DOHH2 (cell line): ENCODE data around the gene UBQLN3.

Source experiments
- H3F3A ChIP-seq: fragments of 200-600 bp; sonication (generic), shearing (Covaris generic); 2 replicates; pipeline ENCODE4 v1.6.0; 2016; ENCODE audit warnings: antibody characterized with exemption, mild to moderate bottlenecking; ENCODE audit not compliant: control insufficient read depth, insufficient read depth
- H3K27ac ChIP-seq: fragments of 200-600 bp; sonication (generic); 2 replicates; pipeline ENCODE4 v1.5.1; 2014; ENCODE audit warnings: low read depth, mild to moderate bottlenecking, low read length, moderate library complexity
- H3K27me3 ChIP-seq: fragments of 200-600 bp; sonication (generic); 2 replicates; pipeline ENCODE4 v1.6.1; 2014; ENCODE audit warnings: mild to moderate bottlenecking, low read length, mixed read lengths; ENCODE audit not compliant: control insufficient read depth
- H3K36me3 ChIP-seq: fragments of 200-600 bp; sonication (generic); 2 replicates; pipeline ENCODE4 v1.6.1; 2014; ENCODE audit warnings: mild to moderate bottlenecking, low read length, moderate library complexity, mixed read lengths; ENCODE audit not compliant: control insufficient read depth
- H3K4me1 ChIP-seq: fragments of 200-600 bp; sonication (generic); 2 replicates; pipeline ENCODE4 v1.6.1; 2014; ENCODE audit warnings: mild to moderate bottlenecking, low read length, mixed read lengths; ENCODE audit not compliant: control insufficient read depth
- H3K4me2 ChIP-seq: fragments of 200-600 bp; sonication (generic); 2 replicates; pipeline ENCODE4 v1.6.0; 2014; ENCODE audit warnings: mild to moderate bottlenecking, low read length, moderate library complexity
- H3K4me3 ChIP-seq: fragments of 200-600 bp; sonication (generic); 2 replicates; pipeline ENCODE4 v1.5.1; 2014; ENCODE audit warnings: mild to moderate bottlenecking, low read length, mixed read lengths
- H3K79me2 ChIP-seq: fragments of 200-600 bp; sonication (generic); 2 replicates; pipeline ENCODE4 v1.6.1; 2014; ENCODE audit warnings: mild to moderate bottlenecking, low read length, mixed read lengths; ENCODE audit not compliant: control insufficient read depth
- H3K9me2 ChIP-seq: fragments of 200-600 bp; sonication (generic); replicated peaks from 2 replicates; pipeline ENCODE4 v1.6.1; 2014; ENCODE audit warnings: mild to moderate bottlenecking, low read length, mixed read lengths; ENCODE audit not compliant: control insufficient read depth
- H3K9me3 ChIP-seq: fragments of 200-600 bp; sonication (generic); 2 replicates; pipeline ENCODE4 v1.6.1; 2014; ENCODE audit warnings: antibody characterized with exemption, low read length, mixed read lengths; ENCODE audit not compliant: control insufficient read depth, insufficient read depth
- H4K20me1 ChIP-seq: fragments of 200-600 bp; sonication (generic); 2 replicates; pipeline ENCODE4 v1.6.0; 2014; ENCODE audit warnings: low read depth, mild to moderate bottlenecking, antibody characterized with exemption, low read length, moderate library complexity; ENCODE audit not compliant: control insufficient read depth, insufficient read depth
- EZH2phosphoT487 ChIP-seq: fragments of 200-600 bp; sonication (generic); IDR thresholded peaks from 2 replicates; pipeline ENCODE4 v1.6.1; 2017; ENCODE audit warnings: borderline replicate concordance, mild to moderate bottlenecking, antibody characterized with exemption, low read length, moderate library complexity, mixed read lengths
- TF ChIP-seq, protein P1 (sequence below): fragments of 200-600 bp; sonication (generic); IDR thresholded peaks from one replicate; pipeline ENCODE4 v1.5.1; 2014; ENCODE audit warnings: antibody characterized with exemption, mild to moderate bottlenecking, low read depth, low read length; ENCODE audit not compliant: poor library complexity, severe bottlenecking

The UBQLN3 gene

DNA sequence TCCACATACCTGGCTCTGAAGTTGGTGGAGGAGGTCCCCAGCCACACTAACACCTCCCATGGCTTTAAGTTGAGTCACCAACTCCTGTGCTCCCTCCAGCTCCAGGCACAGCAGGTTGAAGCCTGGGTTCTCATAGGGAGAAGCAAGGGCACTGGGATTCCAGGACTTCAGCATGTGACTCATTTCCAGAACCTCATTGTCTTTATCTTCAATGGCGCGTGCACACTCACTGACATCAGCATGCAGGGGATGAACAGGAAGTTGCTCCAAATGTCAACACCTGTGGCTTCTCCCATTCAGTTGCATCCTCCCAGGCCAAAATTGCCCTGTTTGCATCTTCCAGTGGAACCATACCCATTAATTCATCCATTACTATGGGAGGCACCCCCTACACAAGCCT is 12.6 kb upstream of the UBQLN3 start:
- no peak overlapping the region for H3K27ac ChIP-seq
- H3K4me2 ChIP-seq, result no peak overlapping the region
- no peaks in the 10 kb centered on the region for H3K27me3 ChIP-seq
- no peaks in the 10 kb centered on the region for H3K9me2 ChIP-seq
- no peaks in the 10 kb centered on the region for H3F3A ChIP-seq
- H3K4me1 ChIP-seq, result no peaks in the 10 kb centered on the region
- H3K36me3 ChIP-seq, result no peaks in the 10 kb centered on the region
- H3K4me3 ChIP-seq, result no peak overlapping the region
- H3K9me3 ChIP-seq, result no peaks in the 10 kb centered on the region
- H3K79me2 ChIP-seq, result no peaks in the 10 kb centered on the region
- TF ChIP-seq, protein P1, sequence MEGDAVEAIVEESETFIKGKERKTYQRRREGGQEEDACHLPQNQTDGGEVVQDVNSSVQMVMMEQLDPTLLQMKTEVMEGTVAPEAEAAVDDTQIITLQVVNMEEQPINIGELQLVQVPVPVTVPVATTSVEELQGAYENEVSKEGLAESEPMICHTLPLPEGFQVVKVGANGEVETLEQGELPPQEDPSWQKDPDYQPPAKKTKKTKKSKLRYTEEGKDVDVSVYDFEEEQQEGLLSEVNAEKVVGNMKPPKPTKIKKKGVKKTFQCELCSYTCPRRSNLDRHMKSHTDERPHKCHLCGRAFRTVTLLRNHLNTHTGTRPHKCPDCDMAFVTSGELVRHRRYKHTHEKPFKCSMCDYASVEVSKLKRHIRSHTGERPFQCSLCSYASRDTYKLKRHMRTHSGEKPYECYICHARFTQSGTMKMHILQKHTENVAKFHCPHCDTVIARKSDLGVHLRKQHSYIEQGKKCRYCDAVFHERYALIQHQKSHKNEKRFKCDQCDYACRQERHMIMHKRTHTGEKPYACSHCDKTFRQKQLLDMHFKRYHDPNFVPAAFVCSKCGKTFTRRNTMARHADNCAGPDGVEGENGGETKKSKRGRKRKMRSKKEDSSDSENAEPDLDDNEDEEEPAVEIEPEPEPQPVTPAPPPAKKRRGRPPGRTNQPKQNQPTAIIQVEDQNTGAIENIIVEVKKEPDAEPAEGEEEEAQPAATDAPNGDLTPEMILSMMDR, result no peak
- no peak for TF ChIP-seq EZH2phosphoT487
- no peaks in the 10 kb centered on the region for H4K20me1 ChIP-seq

DNA sequence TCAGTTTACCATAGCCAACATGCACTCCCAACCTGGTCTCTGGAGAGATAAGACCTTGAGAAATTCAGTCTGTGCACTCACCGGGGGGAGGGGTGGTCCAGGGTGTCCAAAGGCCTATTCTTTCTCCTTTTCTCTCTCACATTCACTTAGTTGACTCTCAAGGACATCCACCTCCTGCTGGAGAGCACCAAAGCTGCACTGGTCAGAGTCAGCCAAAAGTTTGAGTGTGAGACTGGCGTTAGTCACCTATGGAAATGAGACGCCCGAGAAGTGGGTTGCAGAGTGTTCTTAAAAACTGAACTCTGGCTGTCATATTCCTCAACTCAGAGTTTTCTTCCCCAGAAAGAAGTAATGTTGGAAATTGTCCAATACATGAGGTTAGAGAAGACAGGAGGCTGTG is 11.8 kb upstream of the UBQLN3 start:
- Histone ChIP-seq H3K79me2 (no peaks in the 10 kb centered on the region), H3K4me1 (no peaks in the 10 kb centered on the region), H3K4me2 (no peak overlapping the region), H3K36me3 (no peaks in the 10 kb centered on the region), H3K4me3 (no peak overlapping the region), H4K20me1 (no peaks in the 10 kb centered on the region), H3K9me2 (no peaks in the 10 kb centered on the region), H3K27me3 (no peaks in the 10 kb centered on the region), H3K9me3 (no peaks in the 10 kb centered on the region), H3F3A (no peaks in the 10 kb centered on the region), H3K27ac (no peak overlapping the region)
- TF ChIP-seq, protein P1, result no peak
- TF ChIP-seq EZH2phosphoT487, result no peak

DNA sequence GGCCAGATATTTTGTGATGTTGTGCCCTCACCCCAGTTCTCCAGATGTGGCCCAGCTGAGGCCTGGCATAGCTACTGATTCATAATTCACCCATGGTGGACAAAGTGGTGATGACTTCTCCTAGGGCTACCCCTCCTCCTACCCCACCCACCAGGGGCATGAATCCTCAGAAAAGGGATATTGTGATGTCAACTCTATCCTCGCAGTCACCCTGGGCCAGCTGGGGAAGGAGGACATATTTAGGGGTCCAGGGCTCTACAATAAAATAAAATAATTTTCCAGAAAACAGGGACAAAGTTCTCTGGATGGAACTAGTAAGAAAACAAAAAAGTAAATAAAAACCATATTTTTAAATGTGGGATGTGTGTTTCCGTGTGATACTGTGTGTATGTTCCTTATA is 6.8 kb upstream of the UBQLN3 start, which contains the start of gene UBQLNL:
Gene UBQLNL (minus strand): TSS at position 101 of the 400 bp plus-strand sequence. CDS start 258 bp downstream, outside the sequence.
- H3K4me3 ChIP-seq, result no peak within 1 kb of the TSS
- no peaks in the 10 kb centered on the region for H3F3A ChIP-seq
- H3K27me3 ChIP-seq, result no peaks in the 10 kb centered on the region
- H3K79me2 ChIP-seq, result no peaks in the 10 kb centered on the region
- no peak within 1 kb of the TSS for H3K27ac ChIP-seq
- no peaks in the 10 kb centered on the region for H3K9me3 ChIP-seq
- no peak within 1 kb of the TSS for H3K4me2 ChIP-seq
- no peaks in the 10 kb centered on the region for H3K4me1 ChIP-seq
- no peaks in the 10 kb centered on the region for H3K9me2 ChIP-seq
- TF ChIP-seq EZH2phosphoT487, result no peak
- TF ChIP-seq, protein P1, result no peak
- no peaks in the 10 kb centered on the region for H3K36me3 ChIP-seq
- H4K20me1 ChIP-seq, result no peaks in the 10 kb centered on the region

DNA sequence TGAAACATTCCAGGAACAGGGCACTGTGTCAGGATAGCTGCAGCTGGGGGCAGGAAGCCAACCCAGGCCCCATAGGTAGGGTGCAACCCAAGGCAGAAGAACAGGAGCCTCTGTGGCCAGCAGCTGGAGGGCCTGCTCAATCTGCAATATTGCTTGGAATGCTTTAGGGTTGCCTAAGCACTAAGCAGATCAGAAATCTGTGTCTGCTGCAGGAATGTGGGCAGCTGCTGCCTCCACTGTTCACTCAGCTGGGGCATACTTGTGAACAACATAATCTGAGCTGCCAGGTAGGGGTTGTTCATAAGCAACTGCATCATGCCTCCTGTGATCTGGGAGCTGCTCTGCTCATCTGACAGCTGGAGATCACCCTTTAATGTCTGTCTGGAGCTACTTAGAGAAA is 5.1 kb upstream of the UBQLN3 start:
- Histone ChIP-seq H3K9me3 (no peaks in the 10 kb centered on the region), H3K27me3 (no peaks in the 10 kb centered on the region), H3K9me2 (no peaks in the 10 kb centered on the region), H3K79me2 (no peaks in the 10 kb centered on the region), H3F3A (no peaks in the 10 kb centered on the region), H3K4me2 (no peak overlapping the region), H3K36me3 (no peaks in the 10 kb centered on the region), H3K4me3 (no peak overlapping the region), H4K20me1 (no peaks in the 10 kb centered on the region), H3K4me1 (no peaks in the 10 kb centered on the region), H3K27ac (no peak overlapping the region)
- TF ChIP-seq, protein P1, result no peak
- TF ChIP-seq EZH2phosphoT487, result no peak
